HepG2 (cell line): ENCODE results near the gene SARNP. TPM values are rescaled to one million over a fixed set of nuclear protein-coding genes. Genes with fewer than 3 reads are reported as not detected.

ENCODE experiments used
- SAP130 ChIP-seq: IDR thresholded peaks from 2 replicates; pipeline ENCODE4 v1.6.1; 2016; ENCODE audit warnings: low read depth
- SP1 ChIP-seq, 2 experiments: fragments of 450-650 bp in 1 of 2; sonication (generic) in 1 of 2; formaldehyde crosslinking in 1 of 2; IDR thresholded peaks; 2 replicates each; pipeline versions ENCODE4 v1.4.0 to v1.6.1; 2016 to 2020; ENCODE audit warnings: missing genetic modification reagents in 1 of 2
- SP5 ChIP-seq: IDR thresholded peaks from 2 replicates; pipeline ENCODE4 v1.6.1; 2016; ENCODE audit warnings: low read depth, borderline replicate concordance
- ZFYVE20 ChIP-seq: sonication (generic); formaldehyde crosslinking; IDR thresholded peaks from 2 replicates; pipeline ENCODE4 v1.8.0; 2023; ENCODE audit warnings: low read depth, mild to moderate bottlenecking, moderate library complexity, missing genetic modification reagents, borderline replicate concordance
- ZNF501 ChIP-seq: sonication (generic); formaldehyde crosslinking; IDR thresholded peaks from 2 replicates; pipeline ENCODE4 v1.5.1; 2020; ENCODE audit warnings: mild to moderate bottlenecking, moderate library complexity, missing genetic modification reagents
- ZNF543 ChIP-seq: sonication (generic); formaldehyde crosslinking; IDR thresholded peaks from 2 replicates; pipeline ENCODE4 v1.4.0; 2020; ENCODE audit warnings: mild to moderate bottlenecking, missing genetic modification reagents
- ZNF644 ChIP-seq: IDR thresholded peaks from 2 replicates; pipeline ENCODE4 v1.6.1; 2016; ENCODE audit warnings: low read depth
- ZNF652 ChIP-seq: IDR thresholded peaks from 2 replicates; pipeline ENCODE4 v1.6.1; 2016; ENCODE audit warnings: low read depth, borderline replicate concordance
- polyA plus RNA-seq, 8 experiments: library from polyadenylated mRNA; depleted of rRNA in 3 of 8; stranded (reverse) in 7 of 8; unstranded in 1 of 8; fragments of >200 nt; fragmentation: Illumina TruSeq in 4 of 8; extraction: Trizol in 4 of 8; gene quantifications; 2 replicates each; pipeline versions ENCODE4 v1.2.1 to v1.2.3, GENCODE V29; 2011 to 2016; ENCODE audit warnings: low read depth in 4 of 8, missing spikeins in 1 of 8, mixed read lengths in 1 of 8; ENCODE audit not compliant: insufficient read depth in 1 of 8
- total RNA-seq, 5 experiments: library from RNA; depleted of rRNA; stranded (reverse); fragments of >200 nt; fragmentation: Illumina TruSeq; extraction: Trizol; gene quantifications; 2 replicates each; pipeline ENCODE4 v1.2.3, GENCODE V29; 2016; ENCODE audit warnings: low read depth in 1 of 5
- TF ChIP-seq, protein P1 (sequence below): sonication (generic); formaldehyde crosslinking; IDR thresholded peaks from one replicate; pipeline ENCODE4 v1.5.1; 2020; ENCODE audit warnings: mild to moderate bottlenecking, missing genetic modification reagents; ENCODE audit errors: not compliant biosample characterization
- TF ChIP-seq, protein P2 (sequence below): sonication (generic); formaldehyde crosslinking; IDR thresholded peaks from 2 replicates; pipeline ENCODE4 v1.4.0; 2020; ENCODE audit warnings: mild to moderate bottlenecking, missing genetic modification reagents, borderline replicate concordance
- TF ChIP-seq, protein P3 (sequence below): sonication (generic); formaldehyde crosslinking; IDR thresholded peaks from 2 replicates; pipeline ENCODE4 v1.8.0; 2022; ENCODE audit warnings: missing genetic modification reagents, mild to moderate bottlenecking, inconsistent platforms, borderline replicate concordance

The SARNP gene
- total and polyA plus RNA-seq, 2 of the 13 experiments (the other 11 are each of a cell fraction or from before 2014, with no cell fraction given), result 59.0 to 95.4 TPM

DNA sequence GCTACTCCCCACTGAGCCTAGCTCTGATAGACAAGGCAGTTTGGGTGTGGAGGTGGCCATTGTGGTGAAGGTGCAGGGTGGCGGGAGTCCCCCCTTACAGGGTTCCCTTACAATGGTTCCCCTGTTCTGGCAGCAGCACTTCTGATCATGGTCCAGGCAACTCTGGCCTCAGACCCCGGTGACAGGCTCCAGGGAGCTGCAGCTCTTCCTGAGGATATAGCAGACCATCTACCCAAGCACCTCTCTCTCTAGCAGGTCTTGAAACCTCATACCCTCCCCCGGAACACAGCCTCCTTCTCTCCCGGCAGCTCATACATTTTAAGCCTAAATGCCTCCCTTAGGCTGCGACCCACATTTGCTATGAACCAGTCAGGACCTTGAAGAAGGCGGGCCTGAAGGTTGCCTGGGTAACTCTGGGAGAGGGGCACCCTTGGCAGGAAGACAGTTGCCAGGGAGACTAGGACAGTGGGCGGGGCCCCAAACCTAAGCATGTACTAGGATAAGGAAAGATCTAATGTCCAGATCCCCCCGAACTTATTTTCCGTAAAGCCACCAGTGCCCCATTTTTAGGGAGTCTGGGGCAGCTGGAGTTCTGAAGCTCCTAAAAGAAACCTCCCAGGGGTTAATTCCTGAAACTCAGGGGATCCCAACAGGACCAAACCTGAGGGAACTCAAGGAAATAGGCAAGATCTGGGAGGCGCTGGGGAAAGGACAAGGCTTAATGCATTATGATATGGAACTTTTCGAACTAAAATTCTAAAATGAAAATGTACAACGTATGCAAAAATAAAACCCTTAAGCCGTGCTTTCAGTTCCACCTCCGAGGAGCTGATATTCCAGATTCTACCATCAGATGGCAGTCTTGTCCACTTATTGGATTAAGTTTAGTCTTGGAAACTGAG, 79.2 kb downstream of the SARNP start (continued):
- TF ChIP-seq, protein P1, sequence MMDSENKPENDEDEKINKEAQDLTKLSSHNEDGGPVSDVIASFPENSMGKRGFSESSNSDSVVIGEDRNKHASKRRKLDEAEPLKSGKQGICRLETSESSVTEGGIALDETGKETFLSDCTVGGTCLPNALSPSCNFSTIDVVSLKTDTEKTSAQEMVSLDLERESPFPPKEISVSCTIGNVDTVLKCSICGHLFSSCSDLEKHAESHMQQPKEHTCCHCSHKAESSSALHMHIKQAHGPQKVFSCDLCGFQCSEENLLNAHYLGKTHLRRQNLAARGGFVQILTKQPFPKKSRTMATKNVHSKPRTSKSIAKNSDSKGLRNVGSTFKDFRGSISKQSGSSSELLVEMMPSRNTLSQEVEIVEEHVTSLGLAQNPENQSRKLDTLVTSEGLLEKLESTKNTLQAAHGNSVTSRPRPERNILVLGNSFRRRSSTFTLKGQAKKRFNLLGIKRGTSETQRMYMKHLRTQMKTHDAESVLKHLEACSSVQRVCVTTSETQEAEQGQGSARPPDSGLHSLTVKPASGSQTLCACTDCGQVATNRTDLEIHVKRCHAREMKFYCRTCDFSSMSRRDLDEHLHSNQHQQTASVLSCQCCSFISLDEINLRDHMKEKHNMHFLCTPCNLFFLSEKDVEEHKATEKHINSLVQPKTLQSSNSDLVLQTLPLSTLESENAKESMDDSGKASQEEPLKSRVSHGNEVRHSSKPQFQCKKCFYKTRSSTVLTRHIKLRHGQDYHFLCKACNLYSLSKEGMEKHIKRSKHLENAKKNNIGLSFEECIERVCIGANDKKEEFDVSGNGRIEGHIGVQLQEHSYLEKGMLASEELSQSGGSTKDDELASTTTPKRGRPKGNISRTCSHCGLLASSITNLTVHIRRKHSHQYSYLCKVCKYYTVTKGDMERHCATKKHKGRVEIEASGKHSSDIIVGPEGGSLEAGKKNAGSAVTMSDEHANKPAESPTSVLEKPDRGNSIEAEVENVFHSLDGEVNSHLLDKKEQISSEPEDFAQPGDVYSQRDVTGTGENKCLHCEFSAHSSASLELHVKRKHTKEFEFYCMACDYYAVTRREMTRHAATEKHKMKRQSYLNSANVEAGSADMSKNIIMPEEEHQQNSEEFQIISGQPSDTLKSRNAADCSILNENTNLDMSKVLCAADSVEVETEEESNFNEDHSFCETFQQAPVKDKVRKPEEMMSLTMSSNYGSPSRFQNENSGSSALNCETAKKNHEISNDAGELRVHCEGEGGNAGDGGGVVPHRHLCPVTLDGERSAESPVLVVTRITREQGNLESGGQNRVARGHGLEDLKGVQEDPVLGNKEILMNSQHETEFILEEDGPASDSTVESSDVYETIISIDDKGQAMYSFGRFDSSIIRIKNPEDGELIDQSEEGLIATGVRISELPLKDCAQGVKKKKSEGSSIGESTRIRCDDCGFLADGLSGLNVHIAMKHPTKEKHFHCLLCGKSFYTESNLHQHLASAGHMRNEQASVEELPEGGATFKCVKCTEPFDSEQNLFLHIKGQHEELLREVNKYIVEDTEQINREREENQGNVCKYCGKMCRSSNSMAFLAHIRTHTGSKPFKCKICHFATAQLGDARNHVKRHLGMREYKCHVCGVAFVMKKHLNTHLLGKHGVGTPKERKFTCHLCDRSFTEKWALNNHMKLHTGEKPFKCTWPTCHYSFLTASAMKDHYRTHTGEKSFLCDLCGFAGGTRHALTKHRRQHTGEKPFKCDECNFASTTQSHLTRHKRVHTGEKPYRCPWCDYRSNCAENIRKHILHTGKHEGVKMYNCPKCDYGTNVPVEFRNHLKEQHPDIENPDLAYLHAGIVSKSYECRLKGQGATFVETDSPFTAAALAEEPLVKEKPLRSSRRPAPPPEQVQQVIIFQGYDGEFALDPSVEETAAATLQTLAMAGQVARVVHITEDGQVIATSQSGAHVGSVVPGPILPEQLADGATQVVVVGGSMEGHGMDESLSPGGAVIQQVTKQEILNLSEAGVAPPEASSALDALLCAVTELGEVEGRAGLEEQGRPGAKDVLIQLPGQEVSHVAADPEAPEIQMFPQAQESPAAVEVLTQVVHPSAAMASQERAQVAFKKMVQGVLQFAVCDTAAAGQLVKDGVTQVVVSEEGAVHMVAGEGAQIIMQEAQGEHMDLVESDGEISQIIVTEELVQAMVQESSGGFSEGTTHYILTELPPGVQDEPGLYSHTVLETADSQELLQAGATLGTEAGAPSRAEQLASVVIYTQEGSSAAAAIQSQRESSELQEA (CRISPR knock-in tag), result no peak
- TF ChIP-seq ZNF543 (CRISPR knock-in tag), result no peak
- TF ChIP-seq SP1 (IDR thresholded peaks at IDR 0.05), result no peak
- peak; percentile 52; the same call in 1 of the 2 replicates for TF ChIP-seq SP1 (CRISPR knock-in tag; IDR thresholded peaks at IDR 0.05)
- no peak for TF ChIP-seq ZNF644 (CRISPR knock-in tag)
- TF ChIP-seq, protein P2, sequence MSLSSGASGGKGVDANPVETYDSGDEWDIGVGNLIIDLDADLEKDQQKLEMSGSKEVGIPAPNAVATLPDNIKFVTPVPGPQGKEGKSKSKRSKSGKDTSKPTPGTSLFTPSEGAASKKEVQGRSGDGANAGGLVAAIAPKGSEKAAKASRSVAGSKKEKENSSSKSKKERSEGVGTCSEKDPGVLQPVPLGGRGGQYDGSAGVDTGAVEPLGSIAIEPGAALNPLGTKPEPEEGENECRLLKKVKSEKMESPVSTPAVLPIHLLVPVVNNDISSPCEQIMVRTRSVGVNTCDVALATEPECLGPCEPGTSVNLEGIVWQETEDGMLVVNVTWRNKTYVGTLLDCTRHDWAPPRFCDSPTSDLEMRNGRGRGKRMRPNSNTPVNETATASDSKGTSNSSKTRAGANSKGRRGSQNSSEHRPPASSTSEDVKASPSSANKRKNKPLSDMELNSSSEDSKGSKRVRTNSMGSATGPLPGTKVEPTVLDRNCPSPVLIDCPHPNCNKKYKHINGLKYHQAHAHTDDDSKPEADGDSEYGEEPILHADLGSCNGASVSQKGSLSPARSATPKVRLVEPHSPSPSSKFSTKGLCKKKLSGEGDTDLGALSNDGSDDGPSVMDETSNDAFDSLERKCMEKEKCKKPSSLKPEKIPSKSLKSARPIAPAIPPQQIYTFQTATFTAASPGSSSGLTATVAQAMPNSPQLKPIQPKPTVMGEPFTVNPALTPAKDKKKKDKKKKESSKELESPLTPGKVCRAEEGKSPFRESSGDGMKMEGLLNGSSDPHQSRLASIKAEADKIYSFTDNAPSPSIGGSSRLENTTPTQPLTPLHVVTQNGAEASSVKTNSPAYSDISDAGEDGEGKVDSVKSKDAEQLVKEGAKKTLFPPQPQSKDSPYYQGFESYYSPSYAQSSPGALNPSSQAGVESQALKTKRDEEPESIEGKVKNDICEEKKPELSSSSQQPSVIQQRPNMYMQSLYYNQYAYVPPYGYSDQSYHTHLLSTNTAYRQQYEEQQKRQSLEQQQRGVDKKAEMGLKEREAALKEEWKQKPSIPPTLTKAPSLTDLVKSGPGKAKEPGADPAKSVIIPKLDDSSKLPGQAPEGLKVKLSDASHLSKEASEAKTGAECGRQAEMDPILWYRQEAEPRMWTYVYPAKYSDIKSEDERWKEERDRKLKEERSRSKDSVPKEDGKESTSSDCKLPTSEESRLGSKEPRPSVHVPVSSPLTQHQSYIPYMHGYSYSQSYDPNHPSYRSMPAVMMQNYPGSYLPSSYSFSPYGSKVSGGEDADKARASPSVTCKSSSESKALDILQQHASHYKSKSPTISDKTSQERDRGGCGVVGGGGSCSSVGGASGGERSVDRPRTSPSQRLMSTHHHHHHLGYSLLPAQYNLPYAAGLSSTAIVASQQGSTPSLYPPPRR (CRISPR knock-in tag), result no peak
- TF ChIP-seq, protein P3, sequence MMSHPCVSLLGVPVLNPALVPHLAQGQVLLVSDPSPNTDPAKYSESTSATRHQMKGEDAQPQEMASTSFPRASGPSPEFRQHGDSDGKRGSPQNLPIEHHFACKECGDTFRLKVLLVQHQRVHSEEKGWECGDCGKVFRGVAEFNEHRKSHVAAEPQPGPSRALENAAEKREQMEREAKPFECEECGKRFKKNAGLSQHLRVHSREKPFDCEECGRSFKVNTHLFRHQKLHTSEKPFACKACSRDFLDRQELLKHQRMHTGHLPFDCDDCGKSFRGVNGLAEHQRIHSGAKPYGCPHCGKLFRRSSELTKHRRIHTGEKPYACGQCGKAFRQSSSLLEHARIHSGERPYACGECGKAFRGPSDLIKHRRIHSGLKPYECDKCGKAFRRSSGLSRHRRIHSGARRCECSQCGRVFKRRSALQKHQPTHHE, result no peak
- no peak for TF ChIP-seq ZFYVE20 (CRISPR knock-in tag)
- 0 out of 2 replicates have a peak, but pooled peaks have one; percentile 29 for TF ChIP-seq ZNF501 (CRISPR knock-in tag)
- peak; percentile 57; the same call in 1 of the 2 replicates for TF ChIP-seq SP5 (CRISPR knock-in tag)
- TF ChIP-seq SAP130, result peak; percentile 46; the same call in 1 of the 2 replicates
- peak; percentile 72 for TF ChIP-seq ZNF652 (CRISPR knock-in tag)
